Kidney (tissue), 14 donors: Measurements from ENCODE around the gene PNMA8C. TPM values are rescaled to one million over a fixed set of nuclear protein-coding genes. Genes with fewer than 3 reads are reported as not detected.

ENCODE experiments used
- DNase-seq, 5 donors: peaks; one replicate each; pipeline ENCODE4 v3.0.0-alpha.2; 2013 to 2020
- FAIRE-seq: peaks from 2 replicates; lab custom pipeline; 2012; peaks lifted over from hg19 to GRCh38; lab: Jason Lieb, UNC
- H3K27ac ChIP-seq, 2 donors: one replicate each; pipeline ENCODE4 v1.7.0; 2013; ENCODE audit warnings: low read depth in 2 of 2, low read length in 2 of 2, inconsistent platforms in 1 of 2
- H3K27me3 ChIP-seq: one replicate; pipeline ENCODE4 v1.7.1; 2013; ENCODE audit warnings: low read length, inconsistent platforms; ENCODE audit not compliant: control insufficient read depth, insufficient read depth
- H3K36me3 ChIP-seq, 3 donors: one replicate each; pipeline versions ENCODE4 v1.7.0 to v1.7.1; 2013; ENCODE audit warnings: low read length in 3 of 3, control low read depth in 1 of 3, inconsistent platforms in 1 of 3; ENCODE audit not compliant: insufficient read depth in 3 of 3, control insufficient read depth in 2 of 3
- H3K4me1 ChIP-seq, 3 donors: one replicate each; pipeline versions ENCODE4 v1.7.0 to v1.7.1; 2013; ENCODE audit warnings: low read length in 3 of 3, inconsistent platforms in 1 of 3, low read depth in 1 of 3; ENCODE audit not compliant: control insufficient read depth in 2 of 3, insufficient read depth in 2 of 3
- H3K4me3 ChIP-seq, 3 donors: one replicate each; pipeline versions ENCODE4 v1.7.0 to v1.8.1; 2013; ENCODE audit warnings: low read length in 3 of 3, control low read depth in 1 of 3, inconsistent platforms in 1 of 3
- H3K9ac ChIP-seq, 3 donors: one replicate each; pipeline versions ENCODE4 v1.7.0 to v1.7.1; 2013; ENCODE audit warnings: low read length in 3 of 3, control low read depth in 1 of 3, inconsistent platforms in 1 of 3
- H3K9me3 ChIP-seq, 3 donors: one replicate each; pipeline versions ENCODE4 v1.7.0 to v1.7.1; 2013; ENCODE audit warnings: low read length in 3 of 3, control low read depth in 1 of 3, inconsistent platforms in 1 of 3; ENCODE audit not compliant: control insufficient read depth in 2 of 3, insufficient read depth in 1 of 3
- intact Hi-C: fragments of 100-400 bp; cut with DNase I; formaldehyde crosslinking; loops from one replicate; pipeline ENCODE4 v1.11.1; 2022
- polyA plus RNA-seq: library from polyadenylated mRNA; stranded (reverse); fragments of 350-450 nt; fragmentation: Illumina TruSeq; extraction: RNeasy Lipid Tissue Mini Kit (QIAGEN cat#74804); gene quantifications from one replicate; pipeline ENCODE4 v1.2.3, GENCODE V29; 2014; ENCODE audit warnings: low read depth, low replicate concordance; ENCODE audit not compliant: insufficient read depth
- total RNA-seq: library from RNA; stranded (reverse); fragmentation: NEBNext Ultra II Directional; extraction: Animal tissue kit (Norgen Biotek cat#: 25700); gene quantifications from one replicate; pipeline ENCODE4 v1.2.1, GENCODE V29; 2021
- TF ChIP-seq, protein P1 (sequence below): IDR thresholded peaks from 3 replicates; pipeline ENCODE4 v1.5.1; 2012; ENCODE audit warnings: mild to moderate bottlenecking, moderate library complexity, borderline replicate concordance; ENCODE audit not compliant: insufficient read depth; ENCODE audit errors: extremely low read depth
- donor health status: control.
- donor health status: control.
- donor health status: control.
- donor health status: control.
- donor health status: control.
- donor health status: DM: yes; HTN: yes; CAD: no.
- donor health status: Normal renal cell carcinoma (clear cell type).

The PNMA8C gene
- total and polyA plus RNA-seq, 2 donors from 2014 or later, result 0.09 TPM

DNA sequence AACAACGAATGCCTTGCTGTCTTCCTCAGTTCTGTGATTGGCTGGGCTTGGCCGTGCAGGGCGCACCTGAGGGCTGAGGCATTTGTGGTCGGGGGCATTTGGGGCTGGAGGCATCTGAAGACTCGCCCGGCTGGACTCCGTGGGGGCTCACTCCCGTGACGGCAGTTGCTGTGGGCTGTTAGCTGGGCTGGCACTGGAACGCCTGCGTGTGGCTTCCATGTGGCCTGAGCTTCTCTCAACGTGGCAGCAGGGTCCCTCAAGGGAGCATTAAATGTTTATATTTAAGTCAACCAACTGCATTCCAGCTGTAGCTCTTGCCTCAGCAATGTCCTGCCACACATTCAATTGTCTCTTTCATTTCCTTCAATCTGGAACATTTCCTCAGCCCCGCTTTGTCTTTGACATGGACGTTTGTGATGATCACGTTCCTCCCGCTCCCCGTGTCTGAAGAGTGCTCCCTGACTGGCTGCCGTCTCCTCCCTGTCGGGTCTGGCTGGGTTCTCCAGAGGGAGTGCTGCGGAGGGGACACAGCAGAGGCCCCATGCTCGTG, 36.4 kb downstream of the PNMA8C start:
- TF ChIP-seq, protein P1, sequence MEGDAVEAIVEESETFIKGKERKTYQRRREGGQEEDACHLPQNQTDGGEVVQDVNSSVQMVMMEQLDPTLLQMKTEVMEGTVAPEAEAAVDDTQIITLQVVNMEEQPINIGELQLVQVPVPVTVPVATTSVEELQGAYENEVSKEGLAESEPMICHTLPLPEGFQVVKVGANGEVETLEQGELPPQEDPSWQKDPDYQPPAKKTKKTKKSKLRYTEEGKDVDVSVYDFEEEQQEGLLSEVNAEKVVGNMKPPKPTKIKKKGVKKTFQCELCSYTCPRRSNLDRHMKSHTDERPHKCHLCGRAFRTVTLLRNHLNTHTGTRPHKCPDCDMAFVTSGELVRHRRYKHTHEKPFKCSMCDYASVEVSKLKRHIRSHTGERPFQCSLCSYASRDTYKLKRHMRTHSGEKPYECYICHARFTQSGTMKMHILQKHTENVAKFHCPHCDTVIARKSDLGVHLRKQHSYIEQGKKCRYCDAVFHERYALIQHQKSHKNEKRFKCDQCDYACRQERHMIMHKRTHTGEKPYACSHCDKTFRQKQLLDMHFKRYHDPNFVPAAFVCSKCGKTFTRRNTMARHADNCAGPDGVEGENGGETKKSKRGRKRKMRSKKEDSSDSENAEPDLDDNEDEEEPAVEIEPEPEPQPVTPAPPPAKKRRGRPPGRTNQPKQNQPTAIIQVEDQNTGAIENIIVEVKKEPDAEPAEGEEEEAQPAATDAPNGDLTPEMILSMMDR, result no peak
- DNase-seq, result peak in 4 of 5 donors; percentile 37 to 86 (median 59)
- Histone ChIP-seq H3K27ac (no peak overlapping the region), H3K4me3 (no peak overlapping the region), H3K4me1 (no peaks in the 10 kb centered on the region), H3K9me3 (no peaks in the 10 kb centered on the region), H3K27me3 (no peaks in the 10 kb centered on the region), H3K36me3 (peaks cover 8 to 32% (median 12%) of the 10 kb centered on the region in 3 donors), H3K9ac (no peak overlapping the region)
- no peak for FAIRE-seq
- intact Hi-C loops, result no loop called here

DNA sequence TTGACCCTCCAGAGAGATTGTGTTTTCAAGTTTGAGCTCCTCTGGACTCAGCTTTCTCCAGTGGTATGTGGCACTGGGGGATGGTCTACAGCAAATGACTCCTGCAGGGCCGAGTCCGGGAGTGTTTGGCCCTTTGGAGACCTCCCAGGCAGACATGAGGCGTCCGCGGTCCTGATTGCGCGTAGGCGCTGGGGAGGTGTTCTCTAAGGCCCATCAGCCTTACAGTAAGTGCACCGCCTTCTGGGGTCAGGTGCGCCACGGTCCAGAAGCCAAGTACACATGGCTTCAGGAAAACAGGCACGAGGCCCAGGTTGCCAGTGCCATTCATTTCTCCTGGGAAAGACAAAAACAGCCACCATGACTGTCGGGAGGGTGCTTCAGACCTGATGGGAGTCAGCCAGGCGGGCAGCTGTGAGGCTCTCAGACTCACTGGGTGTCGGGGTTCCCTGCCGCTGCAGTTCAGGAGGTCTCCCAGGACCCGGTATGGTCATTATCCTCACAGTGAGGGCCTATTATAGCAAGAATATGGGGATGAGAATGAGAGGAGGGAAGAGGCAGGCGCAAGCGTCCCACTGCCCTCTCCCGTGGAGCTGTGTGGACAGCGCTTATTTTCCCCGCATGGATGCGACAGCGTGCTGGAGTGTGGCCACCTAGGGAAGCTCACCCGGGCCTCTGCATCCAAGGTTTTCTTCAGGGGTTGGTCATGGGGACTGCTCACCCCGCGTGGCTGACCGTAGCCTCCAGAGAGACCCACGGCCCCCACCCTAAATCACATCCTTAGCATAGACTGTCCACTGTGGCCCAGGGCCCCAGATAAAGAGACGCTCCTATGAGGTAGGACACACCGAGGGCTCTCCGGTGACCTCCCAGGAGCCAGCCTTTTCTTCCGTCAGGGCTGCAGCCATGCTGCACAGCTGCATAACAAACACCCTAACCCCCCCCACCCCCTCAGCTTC, 37.2 kb downstream of the PNMA8C start:
- Histone ChIP-seq H3K36me3 (peaks cover 8 to 40% (median 12%) of the 10 kb centered on the region in 3 donors), H3K9me3 (no peaks in the 10 kb centered on the region), H3K27ac (no peak overlapping the region), H3K9ac (no peak overlapping the region), H3K4me3 (no peak overlapping the region), H3K27me3 (no peaks in the 10 kb centered on the region), H3K4me1 (no peaks in the 10 kb centered on the region)
- FAIRE-seq, result no peak
- TF ChIP-seq, protein P1, result no peak
- DNase-seq, result peak in 2 of 5 donors; percentile 38 to 61
- intact Hi-C loops, result no loop called here

DNA sequence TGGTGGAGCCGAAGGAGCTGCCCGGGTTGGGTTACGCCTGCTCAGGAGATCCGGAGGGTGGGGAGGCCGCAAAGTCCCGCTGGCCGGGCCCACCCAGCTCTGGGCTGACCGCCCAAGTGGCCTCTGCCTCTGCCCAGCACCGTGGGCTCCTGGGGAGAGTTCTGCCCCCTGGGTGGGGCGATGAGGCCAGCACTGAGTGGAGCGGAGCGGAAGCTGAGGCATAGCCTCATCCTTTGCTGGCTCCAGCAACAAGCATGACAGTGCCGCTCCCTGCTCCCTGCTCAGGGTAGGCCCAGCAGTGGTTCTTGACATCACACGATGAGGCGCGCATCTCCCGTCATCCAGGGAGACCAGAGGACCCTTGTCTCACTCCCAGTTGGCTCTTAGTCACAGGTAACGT, 37.9 kb downstream of the PNMA8C start:
- Histone ChIP-seq H3K9me3 (no peaks in the 10 kb centered on the region), H3K9ac (no peak overlapping the region), H3K4me1 (no peaks in the 10 kb centered on the region), H3K27ac (no peak overlapping the region), H3K36me3 (peaks cover 8 to 40% (median 12%) of the 10 kb centered on the region in 3 donors), H3K27me3 (no peaks in the 10 kb centered on the region), H3K4me3 (no peak overlapping the region)
- peak in 2 of 5 donors; percentile 45 to 68 for DNase-seq
- no peak for FAIRE-seq
- intact Hi-C loops, result no loop called here
- TF ChIP-seq, protein P1, result no peak
